ENCODE data around the gene CLK4.

DNA sequence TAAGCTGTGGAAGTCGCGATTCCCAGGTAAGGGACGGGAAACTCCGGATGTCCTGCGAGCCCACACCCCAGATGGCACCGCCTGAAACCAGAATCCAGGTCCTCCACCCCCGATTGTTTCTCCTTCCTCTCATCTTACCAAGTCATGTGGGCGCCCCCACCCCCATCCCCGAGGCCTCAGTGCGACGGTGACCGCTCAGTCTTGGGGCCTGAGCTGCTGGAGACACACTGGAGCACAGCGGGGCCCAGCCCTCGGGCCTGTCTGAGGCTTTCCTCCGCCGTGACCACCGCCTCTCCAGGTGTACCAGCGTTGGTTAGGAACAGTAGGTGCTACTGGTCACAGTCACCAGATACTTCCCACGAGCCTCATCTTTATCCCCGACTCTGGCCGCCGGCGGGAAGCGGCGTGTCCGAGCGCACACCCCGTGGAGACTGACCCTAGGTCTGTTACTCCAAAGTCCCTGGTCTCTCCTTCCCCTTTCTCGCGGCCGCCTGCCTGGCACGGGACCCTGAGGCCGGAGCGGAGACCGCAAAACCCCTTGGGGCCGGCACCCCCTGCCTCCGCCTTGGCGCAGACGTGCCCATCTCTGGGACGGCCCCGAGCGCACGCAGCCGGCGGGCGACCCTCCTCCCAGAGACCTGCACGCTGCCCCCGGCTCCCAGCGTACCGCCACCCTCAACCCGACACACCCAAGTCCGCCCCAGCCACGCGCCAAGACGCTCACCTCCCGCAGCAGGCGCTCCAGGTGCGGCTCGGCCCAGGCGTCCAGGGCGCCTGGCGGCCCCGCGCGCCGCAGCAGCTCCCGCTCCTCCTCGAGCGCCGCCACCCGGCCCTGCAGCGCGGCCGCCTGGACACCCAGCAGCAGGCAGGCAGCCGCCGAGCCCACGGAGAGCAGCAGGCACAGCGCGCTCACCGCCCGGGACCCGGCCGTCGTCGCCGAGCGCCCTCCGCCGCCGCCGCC lies 37.4 kb downstream of the CLK4 start:
- TF ChIP-seq CTCF (IDR thresholded peaks at IDR 0.05 in 2 of 3, conservative IDR thresholded peaks at IDR 0.05 in 1 of 3; ENCODE audit: borderline replicate concordance in 1 of 3, insufficient read depth in 1 of 3, low read depth in 2 of 3, low read length in 2 of 3) (no peak), POLR2AphosphoS5 (IDR thresholded peaks at IDR 0.05; ENCODE audit: low read depth, low read length) (no peak), POLR2A (IDR thresholded peaks at IDR 0.05; ENCODE audit: borderline replicate concordance, extremely low read depth, insufficient read depth, insufficient read length) (no peak), EZH2 (IDR thresholded peaks at IDR 0.05) (no peak), ELF1 (IDR thresholded peaks at IDR 0.05; ENCODE audit: borderline replicate concordance, low read depth) (no peak), YY1 (IDR thresholded peaks at IDR 0.05; ENCODE audit: extremely low read depth, insufficient replicate concordance, low read depth, low read length) (no peak), FOSL1 (IDR thresholded peaks at IDR 0.05; ENCODE audit: low read depth) (no peak), JUND (IDR thresholded peaks at IDR 0.05) (no peak)
- TF ChIP-seq, protein P1, sequence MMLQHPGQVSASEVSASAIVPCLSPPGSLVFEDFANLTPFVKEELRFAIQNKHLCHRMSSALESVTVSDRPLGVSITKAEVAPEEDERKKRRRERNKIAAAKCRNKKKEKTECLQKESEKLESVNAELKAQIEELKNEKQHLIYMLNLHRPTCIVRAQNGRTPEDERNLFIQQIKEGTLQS (IDR thresholded peaks at IDR 0.05): no peak
- TF ChIP-seq, protein P2, sequence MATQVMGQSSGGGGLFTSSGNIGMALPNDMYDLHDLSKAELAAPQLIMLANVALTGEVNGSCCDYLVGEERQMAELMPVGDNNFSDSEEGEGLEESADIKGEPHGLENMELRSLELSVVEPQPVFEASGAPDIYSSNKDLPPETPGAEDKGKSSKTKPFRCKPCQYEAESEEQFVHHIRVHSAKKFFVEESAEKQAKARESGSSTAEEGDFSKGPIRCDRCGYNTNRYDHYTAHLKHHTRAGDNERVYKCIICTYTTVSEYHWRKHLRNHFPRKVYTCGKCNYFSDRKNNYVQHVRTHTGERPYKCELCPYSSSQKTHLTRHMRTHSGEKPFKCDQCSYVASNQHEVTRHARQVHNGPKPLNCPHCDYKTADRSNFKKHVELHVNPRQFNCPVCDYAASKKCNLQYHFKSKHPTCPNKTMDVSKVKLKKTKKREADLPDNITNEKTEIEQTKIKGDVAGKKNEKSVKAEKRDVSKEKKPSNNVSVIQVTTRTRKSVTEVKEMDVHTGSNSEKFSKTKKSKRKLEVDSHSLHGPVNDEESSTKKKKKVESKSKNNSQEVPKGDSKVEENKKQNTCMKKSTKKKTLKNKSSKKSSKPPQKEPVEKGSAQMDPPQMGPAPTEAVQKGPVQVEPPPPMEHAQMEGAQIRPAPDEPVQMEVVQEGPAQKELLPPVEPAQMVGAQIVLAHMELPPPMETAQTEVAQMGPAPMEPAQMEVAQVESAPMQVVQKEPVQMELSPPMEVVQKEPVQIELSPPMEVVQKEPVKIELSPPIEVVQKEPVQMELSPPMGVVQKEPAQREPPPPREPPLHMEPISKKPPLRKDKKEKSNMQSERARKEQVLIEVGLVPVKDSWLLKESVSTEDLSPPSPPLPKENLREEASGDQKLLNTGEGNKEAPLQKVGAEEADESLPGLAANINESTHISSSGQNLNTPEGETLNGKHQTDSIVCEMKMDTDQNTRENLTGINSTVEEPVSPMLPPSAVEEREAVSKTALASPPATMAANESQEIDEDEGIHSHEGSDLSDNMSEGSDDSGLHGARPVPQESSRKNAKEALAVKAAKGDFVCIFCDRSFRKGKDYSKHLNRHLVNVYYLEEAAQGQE (IDR thresholded peaks at IDR 0.05; ENCODE audit: low read depth): no peak
